HFF-Myc (cell line): ENCODE measurements around the gene MSH4.
"Not testable (repeated sequence)": the region's sequence is repeated elsewhere in the genome, so short reads cannot be mapped to it uniquely, and the experiment has no call there.

ENCODE experiments used
- DNase-seq: peaks from one replicate; pipeline ENCODE4 v3.0.0-alpha.2; 2011; ENCODE audit warnings: low read depth; ENCODE audit errors: extremely low read depth
- H3K4me3 ChIP-seq: replicated peaks from 2 replicates; pipeline ENCODE4 v1.5.1; 2011; ENCODE audit warnings: low read depth, mild to moderate bottlenecking, control low read depth, low read length
- CTCF ChIP-seq: IDR thresholded peaks from 2 replicates; pipeline ENCODE4 v1.5.1; 2012; ENCODE audit warnings: mild to moderate bottlenecking, low read depth, low read length, control low read depth; ENCODE audit errors: missing control alignments

MSH4 gene

GRCh38 chr1:75808921-75809320 is 12.2 kb downstream of the MSH4 start:
- H3K4me3 ChIP-seq, result no peak overlapping the region
- no peak for DNase-seq
- no peak for TF ChIP-seq CTCF

- DNase-seq, H3K4me3 ChIP-seq: not testable (repeated sequence)
Observed at GRCh38 chr1:75810113-75810512, 13.4 kb downstream of the MSH4 start.

GRCh38 chr1:75811211-75811981 is 14.7 kb downstream of the MSH4 start:
- DNase-seq, result no peak
- no peak for TF ChIP-seq CTCF
- no peak overlapping the region for H3K4me3 ChIP-seq

- no peak for TF ChIP-seq CTCF
- H3K4me3 ChIP-seq, result no peak overlapping the region
- no peak for DNase-seq
Observed at GRCh38 chr1:75812065-75812464, 15.4 kb downstream of the MSH4 start.

- DNase-seq, H3K4me3 ChIP-seq: not testable (repeated sequence)
Observed at GRCh38 chr1:75823596-75823995, 26.9 kb downstream of the MSH4 start.

- TF ChIP-seq CTCF, result no peak
- no peak for DNase-seq
- H3K4me3 ChIP-seq, result no peak overlapping the region
Observed at GRCh38 chr1:75836528-75837100, 39.9 kb downstream of the MSH4 start.

- no peak for DNase-seq
- no peak for TF ChIP-seq CTCF
- no peak overlapping the region for H3K4me3 ChIP-seq
Observed at GRCh38 chr1:75838079-75838478, 41.4 kb downstream of the MSH4 start.

- TF ChIP-seq CTCF, result no peak
- H3K4me3 ChIP-seq, result no peak overlapping the region
- DNase-seq, result no peak
Observed at GRCh38 chr1:75841421-75841820, 44.7 kb downstream of the MSH4 start.
